CD4-positive, alpha-beta T cell (primary cell): ENCODE data around the gene GCC2. TPM values are rescaled to one million over a fixed set of nuclear protein-coding genes. Genes with fewer than 3 reads are reported as not detected.
"Not testable (repeated sequence)": the region's sequence is repeated elsewhere in the genome, so short reads cannot be mapped to it uniquely, and the experiment has no call there.

Experiments
- ATAC-seq: fragments of 200-7000 bp; cut with Tn5 transposase; one replicate; pipeline ENCODE4 v1.10.0; 2022; ENCODE audit warnings: mild to moderate bottlenecking; ENCODE audit not compliant: poor library complexity
- CTCF ChIA-PET: fragments of 350-600 bp; sonication (Branson Sonifier 250); formaldehyde crosslinking; loops from one replicate; lab custom pipeline; 2021; ENCODE audit warnings: antibody characterized with exemption, inconsistent platforms; lab: Charles Lee
- POLR2A ChIA-PET: fragments of 350-600 bp; sonication (Branson Sonifier 250); formaldehyde crosslinking; loops from one replicate; lab custom pipeline; 2021; ENCODE audit warnings: antibody characterized with exemption, inconsistent platforms; lab: Charles Lee
- DNase-seq, 14 experiments: peaks; one replicate each; pipeline ENCODE4 v3.0.0-alpha.2; 2013 to 2020; ENCODE audit warnings: mixed read lengths in 2 of 14
- H3K27ac ChIP-seq, 2 donors: one replicate each; pipeline versions ENCODE4 v1.5.1 to v1.7.0; 2013; ENCODE audit warnings: low read length in 2 of 2, low read depth in 1 of 2, mild to moderate bottlenecking in 1 of 2
- H3K27me3 ChIP-seq, 2 experiments: 1 replicate in 1 of 2; 2 replicates in 1 of 2; pipeline versions ENCODE4 v1.6.1 to v1.7.0; 2013; ENCODE audit warnings: low read length in 2 of 2, control low read depth in 1 of 2, mild to moderate bottlenecking in 1 of 2, moderate library complexity in 1 of 2; ENCODE audit not compliant: insufficient read depth in 2 of 2, control insufficient read depth in 1 of 2
- H3K36me3 ChIP-seq: one replicate; pipeline ENCODE4 v1.6.1; 2013; ENCODE audit warnings: low read length, control low read depth; ENCODE audit not compliant: insufficient read depth
- H3K4me1 ChIP-seq: one replicate; pipeline ENCODE4 v1.6.1; 2013; ENCODE audit warnings: low read length, control low read depth; ENCODE audit not compliant: insufficient read depth
- H3K4me3 ChIP-seq: one replicate; pipeline ENCODE4 v1.5.1; 2013; ENCODE audit warnings: mild to moderate bottlenecking, low read length, moderate library complexity
- H3K9me3 ChIP-seq, 2 experiments: 1 replicate in 1 of 2; 2 replicates in 1 of 2; pipeline versions ENCODE4 v1.6.1 to v1.7.0; 2013; ENCODE audit warnings: low read length in 2 of 2, mild to moderate bottlenecking in 2 of 2, control low read depth in 1 of 2, moderate library complexity in 1 of 2; ENCODE audit not compliant: control insufficient read depth in 1 of 2, insufficient read depth in 1 of 2
- H3K27ac Mint-ChIP-seq: one replicate; pipeline ENCODE4 v1.8.0; 2020; ENCODE audit warnings: mixed read lengths
- H3K27me3 Mint-ChIP-seq: one replicate; pipeline ENCODE4 v1.8.0; 2021; ENCODE audit warnings: mixed read lengths
- H3K36me3 Mint-ChIP-seq: one replicate; pipeline ENCODE4 v1.8.0; 2021; ENCODE audit warnings: low read depth, mixed read lengths
- H3K4me1 Mint-ChIP-seq: one replicate; pipeline ENCODE4 v1.8.0; 2021; ENCODE audit warnings: low read depth, mixed read lengths
- H3K4me3 Mint-ChIP-seq: one replicate; pipeline ENCODE4 v1.8.0; 2020; ENCODE audit warnings: mild to moderate bottlenecking, mixed read lengths
- H3K9me3 Mint-ChIP-seq: one replicate; pipeline ENCODE4 v1.8.0; 2020; ENCODE audit warnings: mixed read lengths
- CTCF ChIP-seq: fragments of 200-600 bp; IDR thresholded peaks from one replicate; pipeline ENCODE4 v1.8.0; 2022; ENCODE audit warnings: antibody characterized with exemption, mild to moderate bottlenecking
- intact Hi-C, 2 experiments: fragments of 100-400 bp; cut with DNase I in 1 of 2; cut with micrococcal nuclease in 1 of 2; formaldehyde crosslinking; loops; one replicate each; pipeline versions ENCODE4 v1.15.1 to v1.9.0; 2023 to 2025; cut with DNase I, micrococcal nuclease
- total RNA-seq, 174 experiments: library from RNA in 2 of 174; stranded (reverse) in 2 of 174; gene quantifications; one replicate each; pipeline ENCODE4 v1.2.3 and lab custom pipeline; 2021 to 2026

GCC2 gene
- total RNA-seq, 2 experiments from 2014 or later: 134 to 141 TPM

- DNase-seq (no peak), ATAC-seq (no peak)
- H3K4me1 Mint-ChIP-seq: no peaks in the 10 kb centered on the region
- no peak overlapping the region for H3K4me3 Mint-ChIP-seq
- CTCF ChIA-PET: no interaction called here
- no peak overlapping the region for H3K27ac ChIP-seq
- H3K27me3 Mint-ChIP-seq: no peaks in the 10 kb centered on the region
- POLR2A ChIA-PET: interaction anchor here (0.7 kb wide), 1 partner anchor 166 kb away, joined by 3 read pairs; the partner anchor contains the start of gene RANBP2
- no peaks in the 10 kb centered on the region for H3K9me3 ChIP-seq
- H3K27ac Mint-ChIP-seq: no peak overlapping the region
- no peaks in the 10 kb centered on the region for H3K27me3 ChIP-seq
- no peaks in the 10 kb centered on the region for H3K4me1 ChIP-seq
- H3K36me3 Mint-ChIP-seq: no peaks in the 10 kb centered on the region
- intact Hi-C loops: no loop called here
- no peak for TF ChIP-seq CTCF
- no peak overlapping the region for H3K4me3 ChIP-seq
- H3K9me3 Mint-ChIP-seq: no peaks in the 10 kb centered on the region
- no peaks in the 10 kb centered on the region for H3K36me3 ChIP-seq
Measured at GRCh38 chr2:108553209-108553919, 104.4 kb downstream of the GCC2 start.

GRCh38 chr2:108554528-108554927 is 105.5 kb downstream of the GCC2 start:
- DNase-seq: no peak
- ChIA-PET POLR2A (no interaction called here), CTCF (interaction anchor here (0.6 kb wide), 1 partner anchor 23 kb away, joined by 4 read pairs; no protein-coding TSS in a partner anchor)
- no peaks in the 10 kb centered on the region for H3K27me3 ChIP-seq
- no peaks in the 10 kb centered on the region for H3K4me1 ChIP-seq
- Mint-ChIP-seq H3K36me3 (no peaks in the 10 kb centered on the region), H3K4me1 (no peaks in the 10 kb centered on the region), H3K27ac (no peak overlapping the region), H3K27me3 (no peaks in the 10 kb centered on the region), H3K4me3 (no peak overlapping the region), H3K9me3 (no peaks in the 10 kb centered on the region)
- no peak for TF ChIP-seq CTCF
- H3K4me3 ChIP-seq: no peak overlapping the region
- intact Hi-C loops: no loop called here
- no peaks in the 10 kb centered on the region for H3K9me3 ChIP-seq
- no peaks in the 10 kb centered on the region for H3K36me3 ChIP-seq
- no peak overlapping the region for H3K27ac ChIP-seq
- ATAC-seq: no peak

GRCh38 chr2:108555572-108555971 is 106.6 kb downstream of the GCC2 start:
- CTCF ChIA-PET: no interaction called here
- ATAC-seq: no peak

GRCh38 chr2:108556581-108556980 is 107.6 kb downstream of the GCC2 start:
- H3K27me3 ChIP-seq, H3K9me3 Mint-ChIP-seq, H3K4me3 ChIP-seq, H3K4me3 Mint-ChIP-seq, intact Hi-C loops, DNase-seq, H3K36me3 Mint-ChIP-seq, H3K36me3 ChIP-seq, H3K4me1 Mint-ChIP-seq, H3K4me1 ChIP-seq, H3K9me3 ChIP-seq, ATAC-seq, H3K27ac ChIP-seq, H3K27me3 Mint-ChIP-seq, H3K27ac Mint-ChIP-seq, CTCF ChIA-PET: not testable (repeated sequence)
- POLR2A ChIA-PET: interaction anchor here (0.6 kb wide), 1 partner anchor 10 kb away, joined by 3 read pairs; no protein-coding TSS in a partner anchor

More at GRCh38 chr2:108555572-108555971, 106.6 kb downstream of the GCC2 start:
- Mint-ChIP-seq H3K27ac (no peak overlapping the region), H3K27me3 (no peaks in the 10 kb centered on the region), H3K9me3 (no peaks in the 10 kb centered on the region), H3K4me3 (no peak overlapping the region), H3K36me3 (no peaks in the 10 kb centered on the region), H3K4me1 (no peaks in the 10 kb centered on the region)
- intact Hi-C loops: no loop called here
- H3K9me3 ChIP-seq: no peaks in the 10 kb centered on the region
- no peak overlapping the region for H3K4me3 ChIP-seq
- POLR2A ChIA-PET: no interaction called here
- H3K27ac ChIP-seq: no peak overlapping the region
- H3K36me3 ChIP-seq: no peaks in the 10 kb centered on the region
- no peaks in the 10 kb centered on the region for H3K4me1 ChIP-seq
- DNase-seq: no peak
- no peaks in the 10 kb centered on the region for H3K27me3 ChIP-seq
- TF ChIP-seq CTCF: no peak
